GM21529 (cell line): ENCODE results near the gene NPTX1.

Source experiments
- ATAC-seq: cut with Tn5 transposase; IDR thresholded peaks from one replicate; pipeline ENCODE4 v1.9.1; 2021; ENCODE audit not compliant: unreplicated experiment

The NPTX1 gene

DNA sequence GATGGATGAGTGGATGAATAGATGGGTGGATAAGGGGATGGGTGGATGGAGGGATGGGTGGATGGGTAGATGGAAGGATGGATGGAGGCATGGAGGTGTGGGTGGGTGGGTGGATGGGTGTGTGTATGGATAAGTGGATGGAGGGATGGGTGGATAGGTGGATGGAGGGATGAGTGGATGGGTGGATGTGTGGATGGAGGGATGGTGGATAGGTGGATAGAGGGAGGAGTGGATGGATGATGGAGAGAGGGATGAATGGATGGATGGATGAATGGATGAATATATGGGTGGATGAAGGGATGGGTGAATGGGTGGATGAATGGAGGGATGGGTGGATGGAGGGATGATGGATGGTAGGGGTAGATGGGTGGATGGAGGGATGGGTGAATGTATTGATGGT, 27.5 kb upstream of the NPTX1 start:
- no peak for ATAC-seq

DNA sequence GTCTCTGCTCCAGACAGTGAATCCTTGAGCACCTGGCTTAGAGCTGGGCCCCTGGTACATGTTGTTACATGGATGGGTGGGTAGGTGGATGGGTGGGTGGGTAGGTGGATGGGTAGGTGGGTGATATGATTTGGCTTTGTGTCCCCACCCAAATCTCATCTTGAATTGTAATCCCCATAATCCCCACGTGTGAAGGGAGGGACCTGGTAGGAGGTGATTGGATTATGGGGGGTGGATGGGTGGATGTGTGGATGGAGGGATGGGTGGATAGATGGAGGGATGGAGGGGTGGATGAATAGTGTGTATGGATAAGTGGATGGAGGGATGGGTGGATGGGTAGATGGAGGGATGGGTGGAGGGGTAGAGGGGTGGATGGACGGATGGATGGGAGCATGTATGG, 26.6 kb upstream of the NPTX1 start:
- no peak for ATAC-seq

DNA sequence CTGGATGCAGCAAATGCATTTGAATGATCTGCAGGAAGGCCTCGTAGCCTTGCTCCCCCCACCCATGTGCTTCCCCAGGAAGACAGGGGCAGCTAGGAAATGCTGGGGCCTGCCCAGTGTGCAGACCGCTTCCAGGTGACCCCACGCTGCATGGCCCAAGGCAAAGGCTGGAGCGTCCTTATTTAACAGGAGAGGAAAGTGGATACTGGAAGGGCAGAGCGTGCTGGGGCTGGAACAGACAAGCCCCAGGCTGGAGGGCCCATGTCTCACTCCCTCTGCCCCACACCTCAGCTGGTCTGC, 26.1 kb upstream of the NPTX1 start:
- ATAC-seq, result no peak

DNA sequence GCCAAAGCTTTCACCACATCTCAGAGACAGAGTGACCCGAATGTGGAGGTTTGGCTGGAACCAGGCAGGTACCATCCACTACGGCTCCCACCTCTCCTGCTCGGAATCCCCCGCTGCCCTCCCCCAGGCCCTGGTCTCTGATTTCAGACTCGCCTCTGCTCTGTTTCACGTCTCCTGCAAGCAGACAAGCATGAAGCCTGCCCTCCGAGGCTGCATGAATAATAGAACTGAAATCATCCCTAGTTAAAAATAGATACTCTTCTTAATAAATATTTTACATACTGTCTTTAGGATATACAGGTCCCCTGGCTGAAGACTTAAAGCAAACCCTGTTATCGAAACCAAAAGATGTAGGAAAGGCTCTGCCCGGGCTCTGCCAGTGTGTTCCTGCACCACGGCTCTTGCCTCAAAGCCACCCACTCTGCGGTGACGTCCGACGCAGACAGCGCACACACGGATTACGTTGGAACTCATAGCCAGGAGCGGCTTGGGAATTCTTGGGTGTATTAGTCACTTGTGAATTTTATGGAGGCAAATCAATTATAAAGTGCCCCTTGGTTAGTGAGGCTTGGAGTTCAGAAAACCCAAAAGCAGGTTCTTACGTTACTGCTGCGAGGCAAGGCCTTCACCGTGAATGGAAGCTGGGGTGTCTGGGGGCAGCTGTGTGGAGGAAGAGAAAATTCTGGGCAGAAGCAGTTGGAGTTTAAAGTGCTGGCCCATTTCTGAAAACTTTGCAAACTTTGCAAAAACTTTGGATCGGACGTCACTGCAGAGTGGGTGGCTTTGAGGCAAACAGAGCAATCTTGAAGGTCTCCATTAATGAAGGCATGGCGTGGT, 25.6 kb upstream of the NPTX1 start:
- no peak for ATAC-seq

DNA sequence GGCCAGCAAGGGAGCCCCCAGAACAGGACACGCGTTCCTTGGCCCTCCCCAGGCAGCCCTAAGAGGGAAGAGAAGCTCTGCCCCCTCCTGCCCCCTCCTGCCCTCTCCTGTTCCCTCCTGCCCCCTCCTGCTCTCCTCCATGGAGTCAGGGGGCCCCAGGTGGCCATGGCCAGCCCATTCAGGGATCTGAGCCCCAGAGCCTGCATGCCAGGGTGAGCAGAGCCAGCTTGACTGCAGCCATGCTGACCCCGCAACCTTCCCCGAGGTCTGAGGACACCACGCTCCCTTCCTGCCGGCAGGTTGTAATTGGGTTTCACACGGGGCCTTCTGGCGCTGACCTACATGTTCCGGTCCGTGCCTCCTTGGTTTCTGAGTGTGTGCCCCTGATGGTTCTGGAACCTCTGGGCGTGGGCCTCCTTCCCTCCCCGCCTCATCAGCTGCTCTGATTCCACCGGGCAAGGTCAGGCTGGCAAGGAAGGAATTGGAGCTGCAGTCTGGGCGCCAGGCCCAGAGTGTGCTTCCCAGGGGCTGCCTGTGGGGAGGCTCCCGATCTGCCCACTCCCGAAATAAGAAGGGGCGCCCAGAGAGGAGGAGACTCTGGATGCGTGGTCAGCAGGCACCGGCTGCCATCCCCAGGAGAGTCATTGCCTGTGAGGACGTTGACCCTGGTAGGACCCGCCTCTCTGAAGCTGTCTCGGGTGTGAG, 23.7 kb upstream of the NPTX1 start:
- ATAC-seq, result no peak

DNA sequence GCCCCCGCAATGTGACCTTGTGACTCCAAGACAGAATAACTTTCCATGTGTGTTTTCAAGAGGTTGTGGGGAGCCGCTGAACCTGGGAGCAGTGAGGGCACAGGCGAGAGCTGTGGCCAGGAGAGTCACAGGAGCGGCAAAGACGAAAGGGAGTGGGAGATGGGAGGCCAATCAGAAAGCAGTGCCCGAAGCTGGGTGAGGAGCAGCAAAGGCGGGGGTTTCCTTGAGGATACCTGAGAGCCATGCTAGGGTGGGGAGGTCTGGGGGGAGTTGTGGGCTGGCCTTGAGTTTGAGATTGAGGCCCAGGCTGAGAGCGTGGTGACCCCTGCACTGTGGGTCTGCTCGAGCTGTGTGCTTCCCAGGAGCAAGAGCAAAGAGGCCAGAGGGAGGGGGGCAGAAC, 23.2 kb upstream of the NPTX1 start:
- ATAC-seq, result no peak

DNA sequence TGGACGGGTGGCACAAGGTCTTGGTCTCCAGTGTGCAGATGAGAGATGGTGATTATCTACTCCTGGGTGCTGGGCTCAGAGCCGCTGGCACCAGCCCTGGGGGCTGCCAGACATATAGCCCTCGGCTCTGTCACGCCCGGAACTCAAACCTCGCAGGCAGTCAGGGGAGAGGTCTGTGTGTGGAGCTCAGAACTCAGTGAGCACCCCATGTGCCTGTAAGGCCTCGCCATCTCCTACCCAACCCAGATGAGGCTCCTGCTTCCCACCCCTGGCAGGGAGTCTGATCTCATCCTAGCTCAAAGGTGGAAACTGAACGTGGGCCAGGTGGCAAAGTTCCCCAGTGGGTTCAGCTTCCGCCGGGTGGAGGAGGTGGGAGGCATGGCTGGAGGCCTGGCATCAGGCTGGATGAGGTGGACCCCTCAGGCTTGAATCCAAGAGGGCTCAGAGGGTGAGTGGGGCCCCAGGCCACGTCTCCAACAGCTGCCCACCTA, 22.6 kb upstream of the NPTX1 start:
- no peak for ATAC-seq

DNA sequence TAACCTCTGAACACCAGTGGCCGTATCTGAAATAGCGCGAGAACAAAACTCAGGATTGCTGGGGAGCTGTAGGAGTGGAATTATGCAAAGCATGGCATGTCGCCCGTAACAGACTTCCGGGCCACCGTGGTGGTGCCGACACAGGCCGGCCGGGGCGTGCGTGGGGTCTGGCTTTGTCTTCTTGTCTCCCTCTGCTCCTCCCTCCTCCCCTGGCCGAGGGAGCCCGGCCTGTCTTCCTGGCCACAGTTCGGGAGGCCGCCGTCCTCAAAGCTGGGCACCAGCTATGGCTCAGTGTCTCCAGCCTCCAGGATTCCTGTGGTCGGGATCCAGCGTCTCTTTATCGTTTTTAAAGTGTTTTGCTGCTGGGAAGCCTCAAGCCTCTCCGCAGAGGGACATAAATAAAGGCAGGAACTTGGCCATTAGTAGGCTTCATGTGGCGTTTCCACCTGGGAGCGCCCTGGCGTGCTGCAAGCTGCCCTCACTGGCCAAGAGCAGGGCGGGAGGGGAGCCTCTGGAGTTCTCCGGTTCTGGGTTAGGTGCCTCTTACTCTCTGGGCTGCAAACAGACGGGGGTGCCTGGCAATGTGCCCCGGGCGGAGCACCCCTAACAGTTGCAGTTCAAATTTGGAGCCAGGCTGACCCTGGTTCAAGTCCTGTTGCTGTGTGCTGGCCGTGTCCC, 22.0 kb upstream of the NPTX1 start:
- ATAC-seq, result no peak

DNA sequence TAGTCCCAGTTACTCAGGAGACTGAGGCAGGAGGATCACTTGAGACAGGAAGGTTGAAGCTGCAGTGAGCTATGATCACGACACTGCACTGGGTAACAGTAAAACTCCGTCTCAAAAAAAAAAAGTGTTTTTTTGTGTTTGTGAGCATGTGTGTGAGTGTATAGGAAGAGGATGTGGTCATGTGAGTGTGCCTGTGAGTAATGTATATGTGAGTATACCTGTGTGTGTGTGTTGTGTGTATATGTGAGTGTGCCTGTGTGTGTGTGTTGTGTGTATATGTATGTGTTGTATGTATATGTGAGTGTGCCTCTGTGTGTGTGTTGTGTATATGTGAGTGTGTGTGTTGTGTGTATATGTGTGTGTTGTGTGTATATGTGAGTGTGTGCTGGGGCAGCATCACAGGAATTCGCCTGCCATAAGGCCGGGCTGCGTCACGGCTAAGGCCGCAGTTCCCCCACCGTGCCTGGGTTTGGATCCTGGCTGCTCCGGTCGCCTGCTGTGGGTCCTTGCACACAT, 21.4 kb upstream of the NPTX1 start:
- ATAC-seq, result no peak

DNA sequence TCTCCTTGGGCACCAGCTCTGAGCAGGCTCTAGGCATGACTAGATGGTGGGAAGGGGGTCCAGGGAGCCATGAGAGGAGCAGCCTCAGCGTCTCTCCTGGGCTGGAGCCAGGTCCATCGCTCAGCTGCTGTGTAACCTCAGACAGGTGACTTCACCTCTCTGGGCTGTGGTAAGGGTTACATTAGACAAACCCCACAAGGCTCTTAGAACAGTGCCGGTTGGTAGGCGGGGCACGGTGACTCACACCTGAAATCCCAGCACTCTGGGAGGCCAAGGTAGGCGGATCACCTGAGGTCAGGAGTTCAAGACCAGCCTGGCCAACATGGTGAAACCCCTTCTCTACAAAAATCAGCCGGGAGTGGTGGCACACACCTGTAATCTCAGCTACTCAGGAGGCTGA, 18.1 kb upstream of the NPTX1 start:
- ATAC-seq, result no peak

DNA sequence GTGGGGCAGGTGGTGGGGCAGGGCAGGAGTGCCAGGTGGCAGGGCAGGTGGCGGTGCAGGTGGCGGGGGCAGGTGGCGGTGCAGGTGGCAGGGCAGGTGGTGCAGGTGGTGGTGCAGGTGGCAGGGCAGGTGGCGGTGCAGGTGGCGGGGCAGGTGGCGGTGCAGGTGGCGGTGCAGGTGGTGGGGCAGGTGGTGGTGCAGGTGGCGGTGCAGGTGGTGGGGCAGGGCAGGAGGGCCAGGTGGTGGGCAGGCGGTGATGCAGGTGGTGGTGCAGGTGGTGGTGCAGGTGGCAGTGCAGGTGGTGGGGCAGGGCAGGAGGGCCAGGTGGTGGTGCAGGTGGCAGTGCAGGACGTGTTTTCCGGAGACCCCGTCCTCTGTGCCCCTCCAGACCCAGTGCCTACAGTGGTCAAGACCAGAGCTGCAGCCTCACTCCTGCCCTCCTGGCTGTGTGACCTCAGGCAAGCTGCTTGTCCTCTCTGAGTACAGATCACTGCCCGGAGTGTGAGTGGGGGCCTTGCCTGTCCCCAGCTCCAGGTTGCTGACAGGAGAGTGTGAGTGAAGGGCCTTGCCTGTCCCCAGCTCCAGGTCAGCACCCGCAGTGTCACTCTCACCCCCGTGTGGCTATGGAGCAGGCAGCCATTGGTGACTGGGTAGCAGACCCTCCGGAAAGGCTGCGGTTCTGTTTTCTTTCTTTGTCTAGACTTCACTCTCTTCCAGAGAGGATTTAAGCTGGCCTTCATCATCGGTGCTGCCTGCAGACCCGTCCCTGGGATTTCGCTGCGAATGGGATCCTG, 16.1 kb upstream of the NPTX1 start:
- ATAC-seq, result no peak

DNA sequence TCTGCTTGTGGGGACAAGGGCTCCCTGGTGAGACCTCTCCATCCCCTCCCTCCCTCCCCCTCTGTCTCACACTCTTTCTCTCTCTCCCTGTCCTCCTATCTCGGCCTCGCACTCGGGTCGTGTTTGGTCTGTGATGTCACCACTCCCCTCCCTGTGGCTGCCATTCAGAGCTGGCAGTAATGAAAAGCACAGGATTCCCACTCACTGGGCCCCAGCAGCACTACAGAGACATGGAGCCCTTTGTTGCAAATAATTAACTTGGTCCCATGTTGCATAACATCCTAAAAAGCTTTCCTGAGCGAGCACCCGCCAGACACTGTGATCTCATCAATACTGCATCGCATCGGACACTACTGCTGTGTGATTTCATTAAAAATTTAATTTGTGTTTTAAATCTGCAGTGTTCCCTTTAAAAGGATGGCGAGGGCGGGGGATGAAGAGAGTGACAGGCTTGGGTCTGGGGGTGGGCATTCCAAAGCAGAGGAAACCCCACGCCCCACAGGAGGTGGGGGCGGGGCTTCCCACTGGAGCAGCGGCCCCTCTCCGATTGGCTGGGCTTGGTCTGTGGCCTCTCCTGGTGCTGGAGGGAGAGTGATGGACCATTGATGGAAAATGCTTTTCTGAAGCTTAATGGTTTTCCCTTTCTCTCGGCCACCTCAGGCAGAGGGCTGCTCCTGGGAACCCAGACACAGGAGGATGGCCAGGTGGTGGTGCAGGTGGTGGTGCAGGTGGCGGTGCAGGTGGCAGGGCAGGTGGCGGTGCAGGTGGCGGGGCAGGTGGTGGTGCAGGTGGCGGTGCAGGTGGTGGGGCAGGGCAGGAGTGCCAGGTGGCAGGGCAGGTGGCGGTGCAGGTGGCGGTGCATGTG, 15.3 kb upstream of the NPTX1 start:
- ATAC-seq, result no peak

DNA sequence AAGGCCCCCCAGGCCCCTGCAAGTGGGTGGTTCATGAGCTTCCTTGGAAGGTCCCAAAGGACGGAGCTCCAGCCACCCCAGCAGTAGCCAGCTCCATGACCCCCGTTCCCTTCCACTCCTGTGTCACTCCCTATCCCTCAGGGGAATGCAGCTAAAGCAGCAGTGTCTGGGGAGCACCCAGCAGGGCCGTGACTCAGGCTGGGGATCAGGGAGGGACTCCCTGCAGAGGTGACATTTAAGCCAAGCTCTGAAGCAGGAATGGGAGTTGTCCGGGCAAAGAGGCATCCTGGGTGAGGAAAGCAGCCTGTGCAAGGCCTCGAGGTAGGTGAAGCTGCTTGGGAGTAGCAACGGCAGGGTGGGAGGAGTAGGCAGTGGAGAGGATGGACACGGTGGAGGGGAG, 11.1 kb upstream of the NPTX1 start:
- no peak for ATAC-seq

DNA sequence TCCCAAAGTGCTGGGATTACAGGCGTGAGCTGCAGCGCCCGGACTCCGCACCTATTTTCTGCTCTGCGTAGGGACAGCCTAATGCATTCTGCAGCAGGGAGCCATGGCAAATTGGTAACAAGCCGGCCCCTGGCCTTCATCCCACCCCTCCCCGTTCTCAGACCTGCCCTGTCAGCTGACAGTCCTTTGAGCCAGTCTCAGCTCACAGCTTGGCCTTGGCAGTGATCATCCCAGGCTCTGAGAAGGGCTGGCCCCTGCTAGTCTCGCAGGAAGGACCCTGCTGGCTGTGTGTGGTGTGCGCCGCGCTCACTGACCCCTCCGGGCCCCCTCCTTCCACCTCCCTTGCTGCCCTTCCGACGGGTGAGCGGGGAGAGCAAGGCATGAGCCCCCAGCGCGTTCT, 10.3 kb upstream of the NPTX1 start:
- ATAC-seq, result no peak

DNA sequence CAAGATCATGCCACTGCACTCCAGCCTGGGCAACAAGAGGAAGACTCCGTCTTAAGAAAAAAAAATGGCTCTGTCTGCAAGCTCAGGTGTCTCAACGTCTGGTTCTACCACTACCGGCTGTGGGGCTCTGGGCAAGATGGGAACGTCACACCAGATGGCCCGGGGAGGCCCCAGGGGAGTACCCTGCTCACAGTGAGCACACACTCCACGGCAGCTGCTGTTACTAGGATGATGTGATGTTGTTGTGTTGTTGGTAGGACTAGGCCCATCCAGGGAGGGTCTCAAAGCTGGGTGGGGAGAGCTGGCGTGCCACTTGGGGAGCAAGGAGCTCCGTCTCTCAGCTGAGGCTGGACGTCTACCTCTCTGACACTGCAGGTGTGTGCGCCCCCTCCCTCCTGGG, 9.4 kb upstream of the NPTX1 start:
- no peak for ATAC-seq

DNA sequence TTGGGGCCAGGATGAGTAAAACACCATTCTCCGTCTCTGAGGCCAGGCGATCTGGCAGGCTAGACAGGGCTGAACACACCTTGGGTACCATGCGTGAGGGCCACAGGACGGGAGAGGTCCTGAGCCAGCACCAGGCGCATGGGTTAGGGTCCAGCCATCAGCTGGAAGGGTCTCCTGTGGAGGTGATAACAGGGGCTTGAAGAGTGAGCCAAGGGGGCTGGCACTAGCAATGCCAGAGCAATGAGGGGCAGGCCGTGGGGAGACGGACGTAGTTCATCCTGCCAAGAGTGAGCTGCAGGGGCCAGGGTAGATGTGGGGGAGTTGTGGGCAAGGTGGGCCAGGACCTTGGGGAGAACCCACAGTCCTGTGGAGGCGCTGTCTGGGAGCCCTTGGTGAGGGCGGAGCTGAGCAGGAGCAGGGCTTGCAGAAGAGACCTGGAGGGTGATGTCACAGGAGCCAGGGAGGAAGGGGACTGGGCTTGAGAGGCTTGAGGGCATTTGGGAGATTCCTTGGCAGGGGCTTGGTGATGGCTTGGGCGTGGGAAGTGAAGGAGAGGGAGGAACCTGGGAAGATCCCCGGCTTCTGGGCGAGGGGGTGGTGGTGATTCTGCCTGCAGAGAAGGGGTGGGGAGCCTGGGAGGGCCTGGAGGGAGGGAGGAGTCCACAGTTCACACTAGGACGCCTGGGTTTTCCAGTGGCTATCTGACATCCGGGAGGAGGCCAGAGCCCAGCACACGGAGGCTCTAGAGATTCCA, 6.3 kb upstream of the NPTX1 start:
- no peak for ATAC-seq

DNA sequence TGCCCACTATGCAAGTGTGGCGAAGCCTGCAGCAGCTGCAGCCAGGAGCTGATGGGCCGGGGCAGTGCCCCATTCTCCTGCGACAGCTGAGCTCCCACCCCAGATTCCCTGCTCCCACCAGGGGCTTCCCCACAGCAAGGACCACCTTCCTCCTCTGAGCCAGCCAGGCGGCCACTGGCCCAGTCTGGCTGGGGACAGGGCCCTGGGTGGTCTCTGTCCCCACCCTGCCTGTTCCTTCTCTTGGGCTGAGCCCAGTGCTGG, 5.6 kb upstream of the NPTX1 start:
- no peak for ATAC-seq

DNA sequence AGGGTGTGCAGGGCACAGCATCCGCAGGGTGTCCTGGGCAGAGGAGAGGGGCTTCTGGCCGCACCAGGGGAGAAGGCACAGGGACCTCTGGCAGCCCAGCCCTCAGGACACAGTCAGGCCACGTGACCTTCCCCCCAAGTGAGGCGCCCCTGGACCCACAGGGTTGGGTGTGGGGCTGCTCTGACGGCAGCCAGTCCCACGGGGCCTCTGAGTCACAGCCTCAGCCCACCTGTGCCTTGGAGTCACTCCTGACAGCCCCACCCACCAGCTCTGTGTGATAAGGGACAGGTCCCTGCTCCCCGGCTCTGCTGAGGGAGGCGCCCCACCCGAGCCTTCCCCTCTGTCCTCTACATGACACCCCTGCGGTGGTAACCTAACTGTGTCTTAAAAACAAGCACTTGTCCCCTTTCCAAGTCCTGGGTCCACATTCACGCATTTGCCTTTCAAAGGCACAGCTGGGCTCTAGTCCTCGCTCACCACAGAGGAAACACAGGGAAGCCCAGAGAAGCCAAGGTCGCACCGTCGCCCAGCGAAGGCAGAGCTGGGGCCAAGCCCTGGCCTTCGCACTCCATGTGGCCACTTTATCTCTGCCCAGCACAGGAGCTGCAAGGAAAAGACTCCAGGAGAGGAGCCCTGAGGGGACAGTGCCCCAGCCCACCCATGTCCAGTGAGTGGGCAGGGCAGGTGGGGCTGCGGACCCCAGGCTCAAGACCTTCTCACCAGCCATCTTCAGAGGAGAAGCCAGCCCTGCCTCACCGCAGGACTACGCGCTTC, 5.1 kb upstream of the NPTX1 start:
- ATAC-seq, result no peak

DNA sequence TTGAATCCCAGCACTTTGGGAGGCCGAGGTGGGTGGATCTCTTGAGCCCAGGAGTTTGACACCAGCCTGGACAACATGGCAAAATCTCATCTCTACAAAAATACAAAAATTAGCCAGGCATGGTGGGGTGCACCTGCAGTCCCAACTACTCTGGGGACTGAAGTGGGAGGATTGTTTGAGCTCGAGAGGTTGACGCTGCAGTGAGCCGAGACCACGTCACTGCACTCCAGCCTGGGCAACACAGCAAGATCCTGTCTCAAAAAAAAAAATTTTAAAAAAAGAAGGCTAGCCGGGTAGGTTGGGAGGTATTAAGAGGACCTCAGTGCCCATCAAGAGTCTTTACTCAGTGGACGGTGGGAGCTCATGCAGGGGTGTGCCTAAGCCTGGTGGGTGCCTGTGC, 3.8 kb upstream of the NPTX1 start:
- ATAC-seq, result no peak
